D721Med (cell line): ENCODE data around the gene DPY19L1.
"Not testable (repeated sequence)": the region's sequence is repeated elsewhere in the genome, so short reads cannot be mapped to it uniquely, and the experiment has no call there.

Experiments used
- DNase-seq: peaks from one replicate; pipeline ENCODE4 v3.0.0; 2011; ENCODE audit warnings: low spot score; ENCODE audit not compliant: insufficient read length
- FAIRE-seq: peaks from 2 replicates; lab custom pipeline; 2011; peaks lifted over from hg19 to GRCh38; lab: Jason Lieb, UNC
- TF ChIP-seq, protein P1 (sequence below): IDR thresholded peaks from 2 replicates; pipeline ENCODE4 v1.5.1; 2012; ENCODE audit warnings: mild to moderate bottlenecking, control low read depth; ENCODE audit not compliant: insufficient read depth; ENCODE audit errors: missing control alignments

DPY19L1 gene

DNA sequence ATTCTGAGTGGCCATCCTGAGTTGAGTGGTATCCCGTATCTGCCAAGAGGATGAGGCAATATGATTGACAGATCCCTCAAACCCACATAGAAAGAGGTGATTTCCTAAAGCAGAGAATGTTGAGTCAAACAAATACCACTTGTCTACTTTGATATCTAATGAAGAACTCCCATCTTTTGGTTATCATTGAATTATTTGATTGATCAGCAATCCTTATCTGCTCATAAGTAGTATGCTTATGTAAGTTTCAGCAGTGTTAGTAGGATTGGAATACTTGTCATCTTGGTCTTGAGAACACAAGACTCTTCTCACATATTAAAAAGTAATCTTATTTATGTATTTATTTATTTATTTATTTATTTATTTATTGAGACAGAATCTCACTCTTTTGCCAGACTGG, 147.3 kb downstream of the DPY19L1 start:
- TF ChIP-seq, protein P1, sequence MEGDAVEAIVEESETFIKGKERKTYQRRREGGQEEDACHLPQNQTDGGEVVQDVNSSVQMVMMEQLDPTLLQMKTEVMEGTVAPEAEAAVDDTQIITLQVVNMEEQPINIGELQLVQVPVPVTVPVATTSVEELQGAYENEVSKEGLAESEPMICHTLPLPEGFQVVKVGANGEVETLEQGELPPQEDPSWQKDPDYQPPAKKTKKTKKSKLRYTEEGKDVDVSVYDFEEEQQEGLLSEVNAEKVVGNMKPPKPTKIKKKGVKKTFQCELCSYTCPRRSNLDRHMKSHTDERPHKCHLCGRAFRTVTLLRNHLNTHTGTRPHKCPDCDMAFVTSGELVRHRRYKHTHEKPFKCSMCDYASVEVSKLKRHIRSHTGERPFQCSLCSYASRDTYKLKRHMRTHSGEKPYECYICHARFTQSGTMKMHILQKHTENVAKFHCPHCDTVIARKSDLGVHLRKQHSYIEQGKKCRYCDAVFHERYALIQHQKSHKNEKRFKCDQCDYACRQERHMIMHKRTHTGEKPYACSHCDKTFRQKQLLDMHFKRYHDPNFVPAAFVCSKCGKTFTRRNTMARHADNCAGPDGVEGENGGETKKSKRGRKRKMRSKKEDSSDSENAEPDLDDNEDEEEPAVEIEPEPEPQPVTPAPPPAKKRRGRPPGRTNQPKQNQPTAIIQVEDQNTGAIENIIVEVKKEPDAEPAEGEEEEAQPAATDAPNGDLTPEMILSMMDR = no peak
- no peak for DNase-seq
- no peak for FAIRE-seq

DNA sequence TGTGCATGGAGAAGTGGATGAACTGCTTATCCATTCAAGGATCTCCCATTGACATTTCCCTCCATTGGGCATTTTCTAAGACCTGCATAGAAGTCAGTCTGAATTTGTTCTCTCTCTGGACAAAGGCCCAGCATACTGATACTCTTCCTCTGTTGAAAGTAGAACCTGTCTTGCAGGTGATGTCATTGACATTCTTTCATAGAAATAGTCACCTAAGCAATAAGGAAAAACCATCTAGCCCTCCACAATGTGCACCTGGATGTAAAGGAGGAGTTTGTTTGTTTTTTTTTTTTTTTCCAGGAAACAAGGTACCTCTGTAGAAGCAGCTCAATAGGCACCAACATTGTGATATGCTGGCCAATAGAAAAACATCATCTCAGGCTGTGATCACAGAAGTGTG, 150.4 kb downstream of the DPY19L1 start:
- FAIRE-seq (no peak), DNase-seq (no peak)
- TF ChIP-seq, protein P1 = no peak

DNA sequence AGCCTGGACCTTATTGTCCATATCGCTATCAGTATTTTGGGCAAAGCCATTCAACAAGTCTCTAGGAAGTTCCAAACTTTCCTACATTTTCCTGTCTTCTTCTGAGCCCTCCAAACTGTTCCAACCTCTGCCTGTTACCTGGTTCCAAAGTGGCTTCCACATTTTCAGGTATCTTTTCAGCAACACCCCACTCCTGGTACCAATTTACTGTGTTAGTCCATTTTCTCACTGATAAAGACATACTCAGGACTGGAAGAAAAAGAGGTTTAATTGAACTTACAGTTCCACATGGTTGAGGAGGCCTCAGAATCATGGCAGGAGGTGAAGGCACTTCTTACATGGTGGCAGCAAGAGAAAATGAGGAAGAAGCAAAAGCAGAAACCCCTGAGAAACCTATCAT, 153.4 kb downstream of the DPY19L1 start:
- not testable (repeated sequence) for DNase-seq, FAIRE-seq

DNA sequence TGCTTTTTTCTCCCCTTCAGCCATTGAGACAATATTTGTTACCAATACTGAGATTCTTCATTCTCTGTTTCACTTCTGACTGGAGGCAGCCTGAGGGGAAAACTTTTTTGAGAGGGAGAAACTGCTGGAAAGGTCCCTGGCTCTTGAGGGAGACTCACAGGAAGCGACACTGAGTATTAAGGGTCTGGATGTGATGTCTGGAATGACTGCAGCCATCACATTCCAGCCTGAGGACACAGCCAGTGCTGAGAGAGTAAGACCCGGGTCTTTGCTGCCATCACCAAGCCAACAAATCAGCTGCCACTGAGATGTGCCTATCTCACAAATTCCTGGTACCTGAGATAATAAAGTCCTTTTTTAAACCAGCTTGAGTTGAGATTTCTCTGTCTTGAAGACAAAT, 157.4 kb downstream of the DPY19L1 start:
- TF ChIP-seq, protein P1 = no peak
- DNase-seq = no peak
- no peak for FAIRE-seq

DNA sequence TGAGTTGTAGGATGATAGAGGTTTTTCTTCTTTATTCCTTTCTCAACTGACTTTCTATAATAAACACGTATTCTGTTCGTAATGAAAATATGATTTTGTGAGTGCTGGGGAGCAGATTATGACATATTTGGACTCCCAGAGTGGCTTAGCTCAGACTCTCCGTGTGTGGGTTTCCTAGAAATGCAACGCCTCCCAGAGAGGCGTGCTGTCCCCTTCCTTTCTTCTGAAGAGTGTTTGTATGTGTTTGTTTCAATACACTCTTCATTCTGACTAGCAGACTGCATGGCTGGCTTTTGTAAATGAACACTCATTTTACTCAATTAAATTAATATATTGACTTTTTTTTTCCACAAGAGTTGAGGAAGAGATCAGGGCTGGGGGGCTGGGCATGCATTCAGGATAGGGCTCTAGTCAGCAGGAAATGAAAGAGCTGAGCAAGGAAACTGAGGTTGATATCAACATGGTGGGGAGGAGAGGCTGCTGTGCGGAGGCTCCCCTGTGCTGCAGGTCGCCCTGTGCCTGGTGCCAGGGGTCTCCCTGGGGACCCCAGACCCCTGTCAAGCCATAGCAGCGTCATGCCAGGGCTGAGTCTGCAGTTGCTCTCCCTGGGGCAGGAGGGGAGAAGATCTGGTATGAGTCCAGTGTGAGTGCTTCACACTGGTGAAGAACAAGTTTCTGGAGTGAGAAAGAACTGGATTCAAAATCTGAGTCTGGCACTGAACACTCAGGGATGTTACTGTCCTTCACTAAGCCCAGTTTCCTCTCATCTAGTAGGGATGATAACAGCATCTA, 158.1 kb downstream of the DPY19L1 start:
- FAIRE-seq = not testable (repeated sequence)

More for the DNA sequence above, 158.1 kb downstream of the DPY19L1 start:
- not testable (repeated sequence) for DNase-seq
